A673 (cell line): ENCODE measurements around the gene THYN1. TPM values are rescaled to one million over a fixed set of nuclear protein-coding genes. Genes with fewer than 3 reads are reported as not detected.

ENCODE experiments used
- BruUV-seq: library from RNA; stranded (reverse); fragments of 400-500 nt; replicated peaks from 2 replicates; lab custom pipeline; 2021; lab: Mats Ljungman, UMichigan
- CTCF ChIA-PET: fragments of 300-600 bp; sonication (Branson Sonifier 250); formaldehyde crosslinking; loops from one replicate; lab custom pipeline; 2022; ENCODE audit warnings: antibody characterized with exemption; lab: Charles Lee
- POLR2A ChIA-PET: fragments of 300-600 bp; sonication (Branson Sonifier 250); formaldehyde crosslinking; loops from one replicate; lab custom pipeline; 2022; ENCODE audit warnings: antibody characterized with exemption; ENCODE audit not compliant: low non-redundant PET; lab: Charles Lee
- DNase-seq: peaks from one replicate; pipeline ENCODE4 v3.0.0-alpha.2; 2015; ENCODE audit warnings: low spot score
- H3K27ac ChIP-seq: fragments of 200-600 bp; sonication (generic); 2 replicates; pipeline ENCODE4 v1.5.1; 2016; ENCODE audit warnings: mixed run types, low read depth, mild to moderate bottlenecking, mixed read lengths, antibody characterized with exemption, low read length; ENCODE audit not compliant: poor library complexity, severe bottlenecking
- H3K27me3 ChIP-seq: fragments of 200-600 bp; sonication (generic); replicated peaks from 2 replicates; pipeline ENCODE4 v1.6.1; 2017; ENCODE audit warnings: mixed run types, low read depth, mild to moderate bottlenecking, mixed read lengths, antibody characterized with exemption, low read length; ENCODE audit not compliant: insufficient read depth, poor library complexity
- H3K36me3 ChIP-seq: fragments of 200-600 bp; sonication (generic); 2 replicates; pipeline ENCODE4 v1.6.1; 2016; ENCODE audit warnings: mixed run types, mild to moderate bottlenecking, mixed read lengths, antibody characterized with exemption, low read length; ENCODE audit not compliant: insufficient read depth, poor library complexity, severe bottlenecking
- H3K4me1 ChIP-seq: fragments of 200-600 bp; sonication (generic); 2 replicates; pipeline ENCODE4 v1.6.1; 2017; ENCODE audit warnings: mixed run types, mild to moderate bottlenecking, mixed read lengths, antibody characterized with exemption, low read length; ENCODE audit not compliant: insufficient read depth, poor library complexity, severe bottlenecking
- H3K4me3 ChIP-seq: fragments of 200-600 bp; sonication (generic); 2 replicates; pipeline ENCODE4 v1.5.1; 2016; ENCODE audit warnings: low read depth, mixed run types, mild to moderate bottlenecking, mixed read lengths, low read length; ENCODE audit not compliant: poor library complexity, severe bottlenecking
- H3K9me3 ChIP-seq: fragments of 200-600 bp; sonication (generic); 2 replicates; pipeline ENCODE4 v1.6.1; 2016; ENCODE audit warnings: mixed run types, low read depth, mild to moderate bottlenecking, mixed read lengths, antibody characterized with exemption, low read length; ENCODE audit not compliant: poor library complexity, severe bottlenecking
- EZH2 ChIP-seq: fragments of 200-600 bp; sonication (generic); IDR thresholded peaks from 2 replicates; pipeline ENCODE4 v1.6.1; 2017; ENCODE audit warnings: borderline replicate concordance, low read depth, mild to moderate bottlenecking, mixed read lengths, antibody characterized with exemption, low read length; ENCODE audit not compliant: poor library complexity, severe bottlenecking
- intact Hi-C: fragments of 100-400 bp; cut with micrococcal nuclease; formaldehyde crosslinking; loops from one replicate; pipeline ENCODE4 v1.10.0; 2022; ENCODE audit not compliant: unreplicated experiment
- total RNA-seq: library from RNA; stranded (reverse); gene quantifications from 2 replicates; pipeline ENCODE4 v1.2.3, GENCODE V29; 2021
- TF ChIP-seq, protein P1 (sequence below): fragments of 300-800, 200-600 bp; sonication (generic); conservative IDR thresholded peaks from 2 replicates; pipeline ENCODE4 v1.5.1; 2017; ENCODE audit warnings: low read depth, mild to moderate bottlenecking, antibody characterized with exemption, low read length, moderate library complexity, mixed read lengths

Gene THYN1
- total RNA-seq, 1 experiment from 2014 or later, result 57.2 TPM

DNA sequence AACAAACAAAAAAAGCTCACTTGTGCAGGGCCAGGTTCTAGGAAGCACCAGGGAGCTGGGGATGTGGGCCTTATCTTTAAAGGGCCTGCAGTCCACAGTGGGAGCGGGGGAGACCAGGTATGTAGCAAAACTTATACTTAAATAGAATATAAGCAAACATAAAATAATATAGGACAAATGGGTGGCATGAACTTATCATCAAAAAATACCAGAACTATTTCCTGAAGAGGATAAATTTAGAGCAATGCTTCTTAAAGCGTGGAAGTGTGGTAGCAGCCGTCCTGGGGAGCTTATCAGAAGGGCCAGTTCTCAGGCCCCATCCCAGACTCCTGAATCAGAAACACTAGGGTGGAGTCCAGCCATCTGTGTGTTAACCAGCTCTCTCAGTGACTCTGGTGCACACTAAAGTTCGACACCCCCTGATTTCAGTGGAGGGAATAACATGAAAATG, 19.4 kb downstream of the THYN1 start:
- intact Hi-C loops, result no loop called here
- ChIA-PET CTCF (no interaction called here), POLR2A (no interaction called here)
- H3K27ac ChIP-seq, result no peak overlapping the region
- no peaks in the 10 kb centered on the region for H3K4me1 ChIP-seq
- BruUV-seq, result no TSS peak
- H3K27me3 ChIP-seq, result no peaks in the 10 kb centered on the region
- H3K4me3 ChIP-seq, result no peak overlapping the region
- H3K36me3 ChIP-seq, result no peaks in the 10 kb centered on the region
- TF ChIP-seq, protein P1, sequence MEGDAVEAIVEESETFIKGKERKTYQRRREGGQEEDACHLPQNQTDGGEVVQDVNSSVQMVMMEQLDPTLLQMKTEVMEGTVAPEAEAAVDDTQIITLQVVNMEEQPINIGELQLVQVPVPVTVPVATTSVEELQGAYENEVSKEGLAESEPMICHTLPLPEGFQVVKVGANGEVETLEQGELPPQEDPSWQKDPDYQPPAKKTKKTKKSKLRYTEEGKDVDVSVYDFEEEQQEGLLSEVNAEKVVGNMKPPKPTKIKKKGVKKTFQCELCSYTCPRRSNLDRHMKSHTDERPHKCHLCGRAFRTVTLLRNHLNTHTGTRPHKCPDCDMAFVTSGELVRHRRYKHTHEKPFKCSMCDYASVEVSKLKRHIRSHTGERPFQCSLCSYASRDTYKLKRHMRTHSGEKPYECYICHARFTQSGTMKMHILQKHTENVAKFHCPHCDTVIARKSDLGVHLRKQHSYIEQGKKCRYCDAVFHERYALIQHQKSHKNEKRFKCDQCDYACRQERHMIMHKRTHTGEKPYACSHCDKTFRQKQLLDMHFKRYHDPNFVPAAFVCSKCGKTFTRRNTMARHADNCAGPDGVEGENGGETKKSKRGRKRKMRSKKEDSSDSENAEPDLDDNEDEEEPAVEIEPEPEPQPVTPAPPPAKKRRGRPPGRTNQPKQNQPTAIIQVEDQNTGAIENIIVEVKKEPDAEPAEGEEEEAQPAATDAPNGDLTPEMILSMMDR, result no peak
- TF ChIP-seq EZH2, result no peak
- no peaks in the 10 kb centered on the region for H3K9me3 ChIP-seq
- no peak for DNase-seq

DNA sequence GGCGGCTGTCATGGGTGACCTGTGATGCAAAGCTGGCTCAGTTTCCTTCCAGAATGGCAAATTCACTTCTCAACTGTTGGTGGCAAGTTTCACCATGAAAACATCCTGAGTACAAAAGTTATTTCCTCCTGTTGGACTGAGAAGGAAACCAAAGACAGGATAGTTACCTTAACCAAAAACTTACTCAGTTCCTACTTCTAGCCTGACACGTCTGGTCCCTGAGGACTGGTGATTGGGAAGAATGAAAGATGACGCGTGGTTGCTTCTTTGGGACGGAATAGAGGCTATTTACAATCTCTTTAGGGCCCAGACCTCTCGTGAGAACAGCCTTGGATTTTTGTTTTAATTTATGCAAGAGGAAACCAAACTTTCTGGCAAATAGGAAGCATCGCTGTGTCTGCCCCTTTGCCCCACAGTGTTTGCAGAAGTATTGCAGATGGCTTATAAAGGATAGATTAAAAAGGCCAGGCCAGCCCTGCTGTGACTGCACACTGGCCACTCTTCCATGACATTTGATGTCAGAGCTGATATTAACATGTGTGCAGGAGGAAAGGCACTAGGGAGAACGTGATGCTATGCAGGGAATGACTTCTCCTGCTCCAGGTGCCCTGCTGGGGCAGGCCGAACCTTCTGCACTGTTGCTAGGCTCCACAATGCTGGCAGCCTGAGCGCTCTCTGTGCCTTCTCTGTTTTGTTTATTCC, 21.0 kb downstream of the THYN1 start:
- intact Hi-C loops, result no loop called here
- H3K27ac ChIP-seq, result no peak overlapping the region
- ChIA-PET POLR2A (no interaction called here), CTCF (no interaction called here)
- BruUV-seq, result no TSS peak
- H3K4me1 ChIP-seq, result no peaks in the 10 kb centered on the region
- no peaks in the 10 kb centered on the region for H3K36me3 ChIP-seq
- no peaks in the 10 kb centered on the region for H3K27me3 ChIP-seq
- no peaks in the 10 kb centered on the region for H3K9me3 ChIP-seq
- no peak overlapping the region for H3K4me3 ChIP-seq
- DNase-seq, result no peak
- TF ChIP-seq EZH2, result no peak
- TF ChIP-seq, protein P1, result no peak

DNA sequence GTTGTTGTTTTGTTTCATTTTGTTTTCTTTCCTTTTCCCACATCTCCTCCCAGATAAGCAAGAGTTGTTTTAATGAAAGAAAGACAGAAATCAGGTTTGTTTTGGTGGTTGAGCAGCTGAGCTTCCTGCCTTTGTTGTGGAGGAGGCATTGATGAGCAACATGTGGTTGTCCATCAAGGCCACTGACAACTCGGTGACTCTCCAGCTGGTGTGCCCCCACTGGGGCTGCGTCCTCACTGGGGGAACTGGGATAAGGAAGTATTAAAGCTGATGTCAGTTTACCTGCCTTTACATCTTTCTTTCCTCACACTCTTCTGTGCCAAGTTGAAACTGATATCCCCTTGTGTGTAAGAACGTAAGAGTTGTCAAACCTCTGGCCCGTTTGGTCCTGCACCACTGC, 22.8 kb downstream of the THYN1 start:
- POLR2A ChIA-PET, result no interaction called here
- intact Hi-C loops, result no loop called here
- H3K36me3 ChIP-seq, result no peaks in the 10 kb centered on the region
- CTCF ChIA-PET, result no interaction called here
- H3K9me3 ChIP-seq, result no peaks in the 10 kb centered on the region
- no peak overlapping the region for H3K27ac ChIP-seq
- H3K4me1 ChIP-seq, result no peaks in the 10 kb centered on the region
- H3K4me3 ChIP-seq, result no peak overlapping the region
- DNase-seq, result no peak
- BruUV-seq, result no TSS peak
- H3K27me3 ChIP-seq, result no peaks in the 10 kb centered on the region
- TF ChIP-seq, protein P1, result no peak
- no peak for TF ChIP-seq EZH2
